Fibroblast of villous mesenchyme (primary cell): ENCODE data around the gene ZNF83. TPM values are rescaled to one million over a fixed set of nuclear protein-coding genes. Genes with fewer than 3 reads are reported as not detected.
"Not testable (repeated sequence)": the region's sequence is repeated elsewhere in the genome, so short reads cannot be mapped to it uniquely, and the experiment has no call there.

Source experiments
- DNase-seq: peaks from one replicate; pipeline ENCODE4 v3.0.0-alpha.2; 2010; ENCODE audit warnings: low read depth
- H3K4me3 ChIP-seq: 2 replicates; pipeline ENCODE4 v1.5.1; 2011; ENCODE audit warnings: low read depth, mild to moderate bottlenecking, low read length
- CTCF ChIP-seq: IDR thresholded peaks from 2 replicates; pipeline ENCODE4 v1.5.1; 2012; ENCODE audit warnings: low read depth, mild to moderate bottlenecking, low read length; ENCODE audit not compliant: insufficient read depth
- total RNA-seq: library from RNA; depleted of rRNA; stranded (reverse); fragments of >200 nt; gene quantifications from 2 replicates; pipeline ENCODE4 v1.2.3, GENCODE V29; 2012

ZNF83 gene
- 39.3 and 47.1 TPM in 2 replicates for total RNA-seq

- no peak for TF ChIP-seq CTCF
- DNase-seq, result peak; percentile 96
- peak within 1 kb of the TSS; percentile 83 for H3K4me3 ChIP-seq
Measured at GRCh38 chr19:52637718-52638585, at the start of gene ZNF83. Gene ZNF83 (minus strand): TSS chr19:52638355.

- no peak for TF ChIP-seq CTCF
- no peak for DNase-seq
- no peak overlapping the region for H3K4me3 ChIP-seq
Measured at GRCh38 chr19:52687684-52688083, 49.5 kb upstream of the ZNF83 start.

DNA sequence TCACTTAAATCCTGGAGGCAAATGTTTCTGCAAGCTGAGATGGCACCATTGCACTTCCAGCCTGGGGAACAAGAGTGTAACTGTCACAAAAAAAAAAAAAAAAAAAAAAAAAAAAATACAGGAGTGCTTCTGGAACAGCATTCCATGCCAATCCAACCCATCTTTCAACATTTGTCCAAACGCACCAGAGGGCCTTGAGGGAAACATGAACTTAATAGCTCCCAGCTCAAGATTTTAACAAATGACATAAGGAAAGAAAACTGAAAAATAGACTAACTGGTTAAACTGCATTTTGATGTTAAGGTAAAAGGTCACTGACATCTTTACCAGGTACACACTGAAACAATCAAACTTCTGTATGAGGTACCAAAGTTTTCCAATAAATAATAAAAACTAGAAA, 47.7 kb upstream of the ZNF83 start:
- DNase-seq, result no peak
- no peak overlapping the region for H3K4me3 ChIP-seq
- TF ChIP-seq CTCF, result no peak

DNA sequence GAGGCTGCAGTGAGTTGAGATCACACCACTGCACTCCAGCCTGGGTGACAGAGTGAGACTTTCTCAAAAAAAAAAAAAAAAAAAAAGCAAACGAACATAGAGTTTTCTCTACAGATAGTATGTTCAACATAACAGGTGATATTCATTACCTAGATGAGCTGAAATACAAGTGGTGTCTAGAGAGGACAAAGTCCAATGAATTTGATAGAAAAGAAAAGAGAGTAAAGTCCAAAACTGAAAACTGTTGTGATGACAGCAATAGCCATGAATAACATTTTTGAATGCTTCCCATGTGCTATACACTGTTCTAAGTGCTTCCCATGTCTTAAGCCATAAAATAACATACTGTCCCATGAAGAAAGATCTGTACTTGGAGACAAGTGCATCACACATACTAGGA, 43.1 kb upstream of the ZNF83 start:
- not testable (repeated sequence) for H3K4me3 ChIP-seq, DNase-seq

GRCh38 chr19:52679598-52679997, 41.4 kb upstream of the ZNF83 start:
- no peak for DNase-seq
- H3K4me3 ChIP-seq, result no peak overlapping the region
- no peak for TF ChIP-seq CTCF

GRCh38 chr19:52675239-52675638, 37.1 kb upstream of the ZNF83 start:
- DNase-seq, H3K4me3 ChIP-seq: not testable (repeated sequence)

- no peak for TF ChIP-seq CTCF
- peak; percentile 72 for DNase-seq
Measured at GRCh38 chr19:52673014-52673413, 34.9 kb upstream of the ZNF83 start.

GRCh38 chr19:52670046-52670445, 31.9 kb upstream of the ZNF83 start:
- TF ChIP-seq CTCF, result no peak
- no peak overlapping the region for H3K4me3 ChIP-seq
- no peak for DNase-seq

More at GRCh38 chr19:52673014-52673413, 34.9 kb upstream of the ZNF83 start:
- no peak overlapping the region for H3K4me3 ChIP-seq
